Kidney glomerular epithelial cell (primary cell): ENCODE measurements around the gene CHST11.
"Not testable (repeated sequence)": the region's sequence is repeated elsewhere in the genome, so short reads cannot be mapped to it uniquely, and the experiment has no call there.

ENCODE experiments used
- DNase-seq: peaks from one replicate; lab custom pipeline; 2025; lab: John Stamatoyannopoulos, UW

The CHST11 gene

DNA sequence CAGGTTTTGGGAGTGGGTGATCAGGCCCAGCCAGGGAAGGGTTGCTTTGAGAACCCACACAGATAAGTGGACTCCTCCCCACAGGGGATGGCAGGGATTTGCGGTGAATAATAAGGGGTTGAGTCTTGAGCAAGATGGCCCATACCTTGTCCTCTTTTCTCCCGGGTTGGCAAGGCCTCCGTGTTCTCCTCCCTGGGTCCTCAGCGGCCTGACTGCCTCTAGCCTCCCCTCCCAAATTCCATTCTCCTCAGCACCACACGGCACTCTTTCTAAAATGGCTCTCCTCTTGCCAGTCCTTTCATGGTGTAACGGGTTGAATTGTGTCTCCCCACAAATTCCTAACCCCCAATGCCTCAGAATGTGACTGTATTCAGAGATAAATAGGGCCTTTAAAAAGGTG is 70.0 kb downstream of the CHST11 start:
- no peak for DNase-seq

DNA sequence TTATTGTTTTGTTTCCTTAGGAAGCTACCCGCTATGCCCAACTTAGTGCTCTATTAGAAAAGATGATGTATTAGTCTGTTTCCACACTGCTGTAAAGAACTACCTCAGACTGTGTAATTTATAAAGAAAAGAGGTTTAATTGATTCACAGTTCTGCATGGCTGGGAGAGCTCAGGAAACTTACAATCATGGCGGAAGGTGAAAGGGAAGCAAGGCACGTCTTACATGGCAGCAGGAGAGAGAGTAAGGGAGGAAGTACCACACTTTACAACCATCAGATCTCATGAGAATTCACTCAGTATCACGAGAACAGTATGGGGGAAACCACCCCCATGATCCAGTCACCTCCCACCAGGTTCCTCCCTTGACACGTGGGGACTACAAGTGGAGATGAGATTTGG is 70.9 kb downstream of the CHST11 start:
- not testable (repeated sequence) for DNase-seq

- no peak for DNase-seq
Observed at GRCh38 chr12:104529130-104529874, 72.6 kb downstream of the CHST11 start.

GRCh38 chr12:104532636-104533035 is 75.9 kb downstream of the CHST11 start:
- DNase-seq, result no peak

GRCh38 chr12:104533134-104533533 is 76.4 kb downstream of the CHST11 start:
- no peak for DNase-seq

GRCh38 chr12:104534162-104534856 is 77.6 kb downstream of the CHST11 start:
- DNase-seq, result no peak

GRCh38 chr12:104534857-104535248 is 78.1 kb downstream of the CHST11 start:
- DNase-seq, result no peak

DNA sequence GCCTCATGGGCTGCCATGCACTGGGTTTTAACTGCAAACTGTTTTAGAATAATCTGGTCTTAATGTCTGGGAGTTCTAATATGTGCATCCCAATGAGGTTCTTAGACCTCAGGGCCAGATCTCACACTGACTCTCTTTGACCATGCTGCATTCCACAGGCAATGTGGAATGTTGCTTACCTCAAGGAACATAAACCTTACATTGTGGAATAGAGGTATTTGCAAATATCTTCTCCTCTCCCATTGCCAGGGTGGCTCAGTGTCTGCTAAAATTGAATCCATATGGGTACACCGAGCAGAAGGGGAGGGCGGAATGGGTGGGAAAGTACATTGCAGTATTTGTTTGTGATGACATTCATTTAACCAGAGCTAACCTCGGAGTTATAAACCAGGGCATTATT is 78.6 kb downstream of the CHST11 start:
- no peak for DNase-seq

- DNase-seq, result no peak
Observed at GRCh38 chr12:104536841-104537240, 80.1 kb downstream of the CHST11 start.

DNA sequence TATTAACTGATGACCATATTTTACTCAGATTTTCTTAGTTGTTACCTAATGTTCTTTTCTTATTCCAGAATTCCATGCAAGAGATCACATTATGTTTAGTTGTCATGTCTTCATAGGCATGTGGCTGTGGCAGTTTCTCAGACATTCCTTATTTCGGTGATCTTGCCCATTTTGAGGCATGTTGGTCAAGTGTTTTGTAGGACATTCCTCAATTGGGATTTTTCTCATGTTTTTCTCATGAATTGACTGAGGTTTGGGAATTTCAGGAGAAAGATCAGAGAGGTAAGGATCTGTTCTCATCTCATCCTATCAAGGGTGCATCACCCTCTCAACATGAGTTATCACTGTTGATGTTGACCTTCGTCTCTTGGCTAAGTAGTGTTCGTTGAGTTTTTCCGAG is 81.3 kb downstream of the CHST11 start:
- DNase-seq, result no peak

DNA sequence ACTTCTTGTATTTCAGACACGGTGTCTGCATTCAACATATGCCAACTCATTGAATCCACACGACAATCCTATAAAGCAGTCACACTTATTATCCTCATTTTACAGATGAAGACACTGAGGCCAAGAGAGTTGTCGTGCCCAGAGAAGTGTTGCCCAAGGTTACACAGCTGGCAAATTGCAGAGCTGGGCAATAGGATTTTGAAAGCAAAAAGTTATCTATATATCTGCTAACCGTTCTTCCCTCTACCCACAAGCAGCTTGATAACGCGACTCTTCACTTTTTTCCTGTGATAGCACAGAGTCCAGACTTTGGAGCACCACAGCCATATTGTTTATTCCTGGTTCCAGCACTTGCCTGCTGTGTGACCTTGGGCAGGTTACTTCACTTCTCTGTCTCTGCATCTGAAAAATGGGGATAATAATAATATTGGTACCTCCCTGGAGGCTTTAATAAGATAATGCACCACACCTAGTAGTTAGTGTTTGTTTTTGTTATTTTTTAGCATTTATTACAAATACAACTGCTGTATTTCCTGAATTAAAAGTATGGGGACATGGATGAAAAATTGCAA is 82.2 kb downstream of the CHST11 start:
- no peak for DNase-seq

- no peak for DNase-seq
Observed at GRCh38 chr12:104544836-104545235, 88.1 kb downstream of the CHST11 start.

DNA sequence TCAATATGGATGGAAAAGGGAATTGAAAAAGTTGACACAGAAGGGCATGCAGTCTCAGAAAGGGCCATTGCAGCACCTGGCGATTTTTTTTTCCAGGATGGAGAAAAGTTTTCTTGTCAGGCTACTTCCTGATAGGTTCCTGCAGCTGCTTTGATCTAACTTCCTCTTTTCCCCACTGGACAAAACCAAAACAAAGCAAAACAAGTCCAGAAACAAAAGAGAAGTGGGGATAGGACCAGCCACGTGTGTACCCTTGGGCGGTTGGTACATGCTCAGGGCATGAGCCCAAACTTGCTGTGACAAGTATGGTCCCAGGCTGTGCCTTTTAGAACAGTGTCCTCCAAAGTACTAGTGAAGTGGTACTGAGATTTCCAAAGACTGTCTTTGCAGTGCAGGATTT is 89.8 kb downstream of the CHST11 start:
- no peak for DNase-seq

GRCh38 chr12:104547235-104547634 is 90.5 kb downstream of the CHST11 start:
- no peak for DNase-seq

GRCh38 chr12:104549815-104550480 is 93.2 kb downstream of the CHST11 start:
- DNase-seq, result no peak

- no peak for DNase-seq
Observed at GRCh38 chr12:104551313-104551931, 94.7 kb downstream of the CHST11 start.

DNA sequence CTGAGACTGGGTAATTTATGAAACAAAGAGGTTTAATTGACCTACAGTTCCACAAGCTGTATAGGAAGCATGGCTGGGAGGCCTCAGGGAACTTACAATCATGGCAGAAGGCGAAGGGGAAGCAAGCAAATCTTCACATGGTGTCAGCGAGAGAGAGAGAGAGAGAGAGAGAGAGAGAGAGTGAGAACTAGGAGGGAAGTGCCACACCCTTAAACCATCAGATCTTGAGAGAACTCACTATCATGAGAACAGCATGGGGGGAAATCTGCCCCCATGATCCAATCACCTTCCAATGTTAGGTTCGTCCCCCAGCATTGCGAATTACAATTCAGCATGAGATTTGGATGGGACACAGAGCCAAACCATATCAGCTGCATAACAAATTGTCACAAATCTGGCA is 96.7 kb downstream of the CHST11 start:
- no peak for DNase-seq

GRCh38 chr12:104555648-104556047 is 98.9 kb downstream of the CHST11 start:
- no peak for DNase-seq

DNA sequence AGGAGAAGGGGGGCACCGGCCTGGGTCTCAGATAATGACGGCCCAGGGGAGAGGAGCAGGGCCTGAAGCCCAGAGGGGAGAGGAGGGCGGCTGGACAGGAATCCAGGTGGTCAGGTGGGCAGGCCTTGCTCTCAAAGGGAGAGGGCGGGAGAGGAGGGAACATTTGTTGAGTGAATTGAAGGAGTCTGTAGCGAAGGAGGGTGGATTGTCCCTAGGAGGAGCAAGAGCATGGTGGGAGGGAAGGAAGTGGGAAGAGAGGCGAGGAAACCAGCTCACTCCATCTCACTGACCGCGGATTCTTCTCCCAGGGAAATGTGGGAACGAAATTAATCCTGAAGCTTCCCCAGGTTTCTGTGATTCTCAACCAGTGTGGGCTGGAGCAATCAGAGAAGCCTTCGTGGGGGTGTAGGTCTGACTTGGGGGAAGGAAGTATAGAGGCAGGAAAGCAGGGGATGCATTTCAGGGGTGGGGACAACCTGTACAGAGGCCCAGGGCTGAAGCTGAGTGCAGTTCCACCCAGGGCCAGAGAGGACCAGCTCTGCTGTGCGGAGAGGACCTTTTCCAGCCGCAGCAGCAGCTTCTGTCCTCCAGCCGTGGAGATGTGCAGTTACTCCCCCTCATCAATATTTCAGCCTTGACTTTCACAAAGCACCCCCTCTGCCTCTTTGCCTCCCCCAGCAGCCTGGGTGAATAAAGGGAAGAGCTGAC is 100.9 kb downstream of the CHST11 start:
- DNase-seq, result no peak

GRCh38 chr12:104560881-104561280 is 104.1 kb downstream of the CHST11 start:
- DNase-seq, result no peak

GRCh38 chr12:104562763-104563162 is 106.0 kb downstream of the CHST11 start:
- no peak for DNase-seq

DNA sequence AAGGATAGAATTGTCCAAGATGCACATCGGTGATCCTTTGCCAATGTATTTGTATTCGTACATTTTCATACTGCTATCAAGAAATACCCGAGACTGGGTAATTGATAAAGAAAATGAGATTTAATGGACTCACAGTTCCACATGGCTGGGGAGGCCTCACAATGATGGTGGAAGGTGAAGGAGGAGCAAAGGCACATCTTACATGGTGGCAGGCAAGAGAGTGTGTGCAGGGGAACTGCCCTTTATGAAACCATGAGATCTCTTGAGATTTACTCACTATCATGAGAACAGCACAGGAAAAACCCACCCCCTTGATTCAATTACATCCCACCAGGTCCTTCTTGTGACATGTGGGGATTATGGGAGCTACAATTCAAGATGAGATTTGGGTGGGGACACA is 107.9 kb downstream of the CHST11 start:
- DNase-seq, result not testable (repeated sequence)
